GM19035 (cell line): ENCODE results near the gene MED20.

Experiments used
- ATAC-seq: cut with Tn5 transposase; IDR thresholded peaks from one replicate; pipeline ENCODE4 v1.9.1; 2021; ENCODE audit not compliant: unreplicated experiment

The MED20 gene

DNA sequence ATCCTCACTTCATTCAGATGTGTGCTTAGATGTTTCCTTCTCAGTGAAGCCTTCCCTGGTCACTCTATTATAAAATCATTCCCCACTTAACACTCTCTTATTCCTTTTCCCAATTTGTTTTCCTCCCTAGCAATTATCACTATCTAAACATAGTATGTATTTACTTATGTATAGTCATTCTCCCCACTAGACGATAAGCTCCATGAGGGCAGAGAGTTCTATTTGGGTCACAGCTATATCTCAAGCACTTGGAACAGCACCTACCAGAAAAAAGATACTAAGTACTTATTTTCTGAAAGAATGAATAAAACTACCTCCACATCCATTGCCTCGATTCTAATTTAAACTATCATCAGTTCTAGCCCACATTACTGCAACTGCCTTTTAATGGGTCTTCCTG is 62.2 kb downstream of the MED20 start:
- no peak for ATAC-seq
